ENCODE results near the gene TTC4. TPM values are rescaled to one million over a fixed set of nuclear protein-coding genes. Genes with fewer than 3 reads are reported as not detected.

The TTC4 gene, protein sequence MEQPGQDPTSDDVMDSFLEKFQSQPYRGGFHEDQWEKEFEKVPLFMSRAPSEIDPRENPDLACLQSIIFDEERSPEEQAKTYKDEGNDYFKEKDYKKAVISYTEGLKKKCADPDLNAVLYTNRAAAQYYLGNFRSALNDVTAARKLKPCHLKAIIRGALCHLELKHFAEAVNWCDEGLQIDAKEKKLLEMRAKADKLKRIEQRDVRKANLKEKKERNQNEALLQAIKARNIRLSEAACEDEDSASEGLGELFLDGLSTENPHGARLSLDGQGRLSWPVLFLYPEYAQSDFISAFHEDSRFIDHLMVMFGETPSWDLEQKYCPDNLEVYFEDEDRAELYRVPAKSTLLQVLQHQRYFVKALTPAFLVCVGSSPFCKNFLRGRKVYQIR
- total RNA-seq (10 to 100 TPM; 27.2 to 41.4 (median 35.0) TPM), polyA plus RNA-seq (10 to 100 TPM; 25.0 to 58.9 (median 55.2) TPM)
- long read RNA-seq, donor 1, transcript TTC4-201 (10 exons, 2,395 nt) = major isoform, 57 of 61 reads
- long read RNA-seq, donor 1, partial matches to known transcripts = 0 of 61 reads
- long read RNA-seq, donor 1, other reads (novel, unspliced or antisense) = 3 of 61 reads
- long read RNA-seq, donor 2, transcript TTC4-201 (10 exons, 2,395 nt) = major isoform, 149 of 174 reads
- long read RNA-seq, donor 2, partial matches to known transcripts = 8 of 174 reads
- long read RNA-seq, donor 2, other reads (novel, unspliced or antisense) = 15 of 174 reads

DNA sequence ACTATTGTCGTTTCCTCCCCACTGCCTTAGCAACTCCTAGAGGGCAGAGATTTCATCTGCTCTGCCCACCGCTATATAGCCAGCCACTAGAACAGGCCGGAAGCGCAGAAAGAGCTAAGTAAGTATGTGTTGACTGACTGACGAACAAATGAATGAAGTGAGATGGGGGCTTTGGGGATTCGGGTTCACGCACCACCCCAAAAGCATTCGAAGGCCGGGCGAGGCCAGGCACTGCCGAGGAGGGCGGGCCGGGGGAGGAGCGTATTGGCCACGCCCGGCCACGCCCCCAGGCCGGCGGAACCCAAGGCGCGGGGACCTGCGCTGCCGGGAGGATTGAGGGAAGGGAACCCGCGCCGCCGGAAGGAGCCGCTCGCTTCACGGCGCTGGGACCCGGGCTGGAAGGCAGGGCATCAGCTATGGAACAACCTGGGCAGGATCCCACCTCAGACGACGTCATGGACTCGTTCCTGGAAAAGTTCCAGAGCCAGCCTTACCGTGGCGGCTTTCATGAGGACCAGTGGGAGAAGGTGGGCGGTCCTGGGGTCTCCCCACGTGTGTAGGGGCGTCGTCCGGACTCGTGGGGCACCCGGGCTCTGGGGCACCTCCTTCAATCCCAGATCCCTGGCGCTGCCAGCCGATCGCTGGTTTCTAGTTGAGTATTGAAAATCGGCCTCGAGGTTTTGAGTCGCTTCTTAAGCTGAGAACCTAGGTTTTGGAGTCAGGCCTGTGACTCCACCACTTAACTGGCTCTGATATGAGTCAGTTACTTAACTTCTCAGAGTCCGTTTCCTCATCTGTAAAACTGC, at the start of gene TTC4:
Gene TTC4, plus strand, starts transcription at position 369 of the 806 bp plus-strand sequence. Its CDS starts 48 bp downstream, at position 417.
- DNase-seq = peak; percentile 87 to 90
- 1 to 2% (median 1%) methylated on average over 40 to 51 of the region's 51 CpGs for WGBS, 3 donors
- H3K27ac ChIP-seq = peak within 1 kb of the TSS; percentile 90
- intact Hi-C loops (cut with DNase I) = loop anchor here (5.0 to 10.0 kb wide), 2 partner anchors 47 to 661 kb away; partner anchors contain the start of genes PARS2 (in 2 of the 2), TCEANC2 (in 2 of the 2) and TMEM59 (in 2 of the 2)
- H3K4me1 ChIP-seq = peaks cover 8% of the 10 kb centered on the region
- H3K27me3 ChIP-seq (ENCODE audit: insufficient read depth in 3 of 3, low read length in 2 of 3) = no peaks in the 10 kb centered on the region
- no peaks in the 10 kb centered on the region for H3K9me3 ChIP-seq
- H3K4me3 ChIP-seq = peak within 1 kb of the TSS; percentile 94
- TF ChIP-seq, protein P1, sequence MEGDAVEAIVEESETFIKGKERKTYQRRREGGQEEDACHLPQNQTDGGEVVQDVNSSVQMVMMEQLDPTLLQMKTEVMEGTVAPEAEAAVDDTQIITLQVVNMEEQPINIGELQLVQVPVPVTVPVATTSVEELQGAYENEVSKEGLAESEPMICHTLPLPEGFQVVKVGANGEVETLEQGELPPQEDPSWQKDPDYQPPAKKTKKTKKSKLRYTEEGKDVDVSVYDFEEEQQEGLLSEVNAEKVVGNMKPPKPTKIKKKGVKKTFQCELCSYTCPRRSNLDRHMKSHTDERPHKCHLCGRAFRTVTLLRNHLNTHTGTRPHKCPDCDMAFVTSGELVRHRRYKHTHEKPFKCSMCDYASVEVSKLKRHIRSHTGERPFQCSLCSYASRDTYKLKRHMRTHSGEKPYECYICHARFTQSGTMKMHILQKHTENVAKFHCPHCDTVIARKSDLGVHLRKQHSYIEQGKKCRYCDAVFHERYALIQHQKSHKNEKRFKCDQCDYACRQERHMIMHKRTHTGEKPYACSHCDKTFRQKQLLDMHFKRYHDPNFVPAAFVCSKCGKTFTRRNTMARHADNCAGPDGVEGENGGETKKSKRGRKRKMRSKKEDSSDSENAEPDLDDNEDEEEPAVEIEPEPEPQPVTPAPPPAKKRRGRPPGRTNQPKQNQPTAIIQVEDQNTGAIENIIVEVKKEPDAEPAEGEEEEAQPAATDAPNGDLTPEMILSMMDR (IDR thresholded peaks at IDR 0.05) = no peak
- ATAC-seq = peak; percentile 98 to 99 (median 99)
- peaks cover 11 to 41% of the 10 kb centered on the region in 2 donors for H3K36me3 ChIP-seq (ENCODE audit: insufficient read depth in 1 of 2, low read depth in 1 of 2)

DNA sequence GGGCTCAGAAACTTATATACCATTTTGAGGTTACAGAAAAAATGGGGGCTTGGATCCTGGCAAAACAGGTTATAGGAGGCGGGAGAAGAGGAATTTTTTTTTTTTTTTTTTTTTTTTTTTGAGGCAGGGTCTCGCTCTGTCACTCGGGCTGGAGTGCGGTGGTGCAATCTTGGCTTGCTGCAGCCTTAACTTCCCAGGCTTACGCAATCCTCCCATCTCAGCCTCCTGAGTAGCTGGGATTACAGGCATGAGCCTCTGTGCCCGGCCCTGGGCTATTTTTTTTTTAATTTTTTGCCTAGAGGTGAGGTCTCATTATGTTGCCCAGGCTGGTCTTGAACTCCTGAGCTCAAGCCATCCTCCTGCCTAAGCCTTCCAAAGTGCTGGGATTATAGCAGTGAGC, 49.3 kb upstream of the TTC4 start:
- TF ChIP-seq, protein P1 (IDR thresholded peaks at IDR 0.05) = no peak
- DNase-seq (no peak), ATAC-seq (no peak)
- intact Hi-C loops (cut with DNase I) = no loop called here
- no peaks in the 10 kb centered on the region for H3K4me1 ChIP-seq
- peaks cover 0 to 27% of the 10 kb centered on the region in 2 donors for H3K36me3 ChIP-seq (ENCODE audit: insufficient read depth in 1 of 2, low read depth in 1 of 2)
- WGBS, 3 donors = 95 to 96% (median 95%) methylated on average over 6 of the region's 6 CpGs
- no peak overlapping the region for H3K4me3 ChIP-seq
- no peaks in the 10 kb centered on the region for H3K9me3 ChIP-seq
- H3K27me3 ChIP-seq (ENCODE audit: insufficient read depth in 3 of 3, low read length in 2 of 3) = no peaks in the 10 kb centered on the region
- H3K27ac ChIP-seq = no peak overlapping the region

DNA sequence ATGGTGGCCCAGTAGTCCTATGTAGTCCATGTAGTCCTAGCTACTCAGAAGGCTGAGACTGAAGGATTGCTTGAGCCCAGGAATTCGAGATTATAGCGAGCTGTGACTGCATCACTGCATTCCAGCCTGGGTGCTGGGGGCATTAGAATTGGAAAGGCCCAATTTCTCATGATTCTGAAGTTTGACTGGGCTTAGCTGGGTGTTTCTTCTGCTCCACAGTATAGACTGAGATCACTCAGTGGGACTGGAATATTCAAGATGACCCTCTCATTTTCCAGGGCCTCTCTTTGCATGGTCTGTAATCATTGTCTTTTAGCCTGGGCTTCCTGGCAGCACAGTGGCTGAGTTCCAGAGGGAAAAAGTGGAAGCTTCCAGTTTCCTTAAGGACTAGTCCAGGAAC, 47.9 kb upstream of the TTC4 start:
- DNase-seq = no peak
- Histone ChIP-seq H3K27me3 (ENCODE audit: insufficient read depth in 3 of 3, low read length in 2 of 3) (no peaks in the 10 kb centered on the region), H3K9me3 (no peaks in the 10 kb centered on the region), H3K4me3 (no peak overlapping the region), H3K27ac (no peak overlapping the region), H3K4me1 (no peaks in the 10 kb centered on the region), H3K36me3 (ENCODE audit: insufficient read depth in 1 of 2, low read depth in 1 of 2) (peaks cover 0 to 32% of the 10 kb centered on the region in 2 donors)
- WGBS, 3 donors = 77 to 85% (median 78%) methylated on average over 2 of the region's 2 CpGs
- intact Hi-C loops (cut with DNase I) = no loop called here
- no peak for ATAC-seq
- TF ChIP-seq, protein P1 (IDR thresholded peaks at IDR 0.05) = no peak

DNA sequence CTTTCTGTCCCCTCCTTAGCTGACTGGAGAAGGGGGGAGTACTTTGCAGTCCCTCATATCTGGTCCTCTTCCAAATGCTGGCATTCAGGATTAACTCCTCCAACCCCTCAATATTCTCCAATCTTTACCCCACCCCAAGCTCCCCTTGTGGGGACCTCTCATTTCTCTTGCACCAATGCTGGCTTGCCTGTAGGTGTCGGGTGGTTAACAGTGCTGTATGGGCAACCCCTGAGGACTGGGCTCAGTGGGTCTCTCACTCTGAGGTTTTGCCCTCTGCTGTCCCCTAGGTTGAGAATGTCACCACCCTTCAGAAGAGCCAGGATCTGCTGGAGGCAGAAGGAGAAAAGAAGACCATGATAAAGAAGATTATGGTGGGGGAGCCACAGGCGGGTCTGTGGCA, 47.1 kb upstream of the TTC4 start:
- Histone ChIP-seq H3K27me3 (ENCODE audit: insufficient read depth in 3 of 3, low read length in 2 of 3) (no peaks in the 10 kb centered on the region), H3K27ac (no peak overlapping the region), H3K36me3 (ENCODE audit: insufficient read depth in 1 of 2, low read depth in 1 of 2) (peaks cover 0 to 39% of the 10 kb centered on the region in 2 donors), H3K9me3 (no peaks in the 10 kb centered on the region), H3K4me3 (no peak overlapping the region), H3K4me1 (no peaks in the 10 kb centered on the region)
- WGBS, 3 donors = 82 to 86% (median 83%) methylated on average over 2 of the region's 2 CpGs
- no peak for DNase-seq
- intact Hi-C loops (cut with DNase I) = no loop called here
- ATAC-seq = no peak
- TF ChIP-seq, protein P1 (IDR thresholded peaks at IDR 0.05) = no peak
